HG02759 (cell line): ENCODE measurements around the gene ABCB8.
"Not testable (repeated sequence)": the region's sequence is repeated elsewhere in the genome, so short reads cannot be mapped to it uniquely, and the experiment has no call there.

ENCODE experiments used
- ATAC-seq: cut with Tn5 transposase; IDR thresholded peaks from one replicate; pipeline ENCODE4 v1.9.1; 2021; ENCODE audit warnings: mild to moderate bottlenecking, moderate library complexity; ENCODE audit not compliant: unreplicated experiment

ABCB8 gene

GRCh38 chr7:150997817-150998216 lies 30.4 kb upstream of the ABCB8 start:
- ATAC-seq: no peak

- ATAC-seq: no peak
Observed at GRCh38 chr7:150998341-150998740, 29.9 kb upstream of the ABCB8 start.

DNA sequence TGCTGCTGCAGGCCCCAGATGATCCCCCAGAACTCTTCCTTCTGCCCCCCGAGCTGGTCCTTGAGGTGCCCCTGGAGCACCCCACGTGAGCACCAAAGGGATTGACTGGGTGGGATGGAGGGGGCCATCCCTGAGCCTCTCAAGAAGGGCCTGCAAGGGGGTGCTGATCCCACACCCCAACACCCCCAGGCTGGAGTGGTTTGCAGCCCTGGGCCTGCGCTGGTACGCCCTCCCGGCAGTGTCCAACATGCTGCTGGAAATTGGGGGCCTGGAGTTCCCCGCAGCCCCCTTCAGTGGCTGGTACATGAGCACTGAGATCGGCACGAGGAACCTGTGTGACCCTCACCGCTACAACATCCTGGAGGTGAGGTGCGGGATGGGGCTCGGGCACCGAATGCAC lies 29.2 kb upstream of the ABCB8 start:
- no peak for ATAC-seq

- no peak for ATAC-seq
Observed at GRCh38 chr7:150999497-151000230, 28.6 kb upstream of the ABCB8 start.

GRCh38 chr7:151000897-151001495 lies 27.3 kb upstream of the ABCB8 start:
- ATAC-seq: no peak

DNA sequence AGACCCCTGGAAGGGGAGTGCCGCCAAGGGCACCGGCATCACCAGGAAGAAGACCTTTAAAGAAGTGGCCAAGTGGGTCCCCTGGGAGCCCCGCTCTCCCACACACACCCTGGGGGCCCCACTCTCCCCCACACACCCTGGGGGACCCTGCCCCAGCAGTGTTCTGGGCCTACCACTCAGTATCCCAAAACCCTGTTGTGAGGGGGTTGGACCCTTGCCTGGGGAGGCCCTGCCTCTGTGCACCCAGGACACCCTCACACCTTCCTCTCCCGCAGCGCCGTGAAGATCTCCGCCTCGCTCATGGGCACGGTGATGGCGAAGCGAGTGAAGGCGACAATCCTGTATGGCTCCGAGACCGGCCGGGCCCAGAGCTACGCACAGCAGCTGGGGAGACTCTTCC lies 26.7 kb upstream of the ABCB8 start:
- ATAC-seq: no peak

DNA sequence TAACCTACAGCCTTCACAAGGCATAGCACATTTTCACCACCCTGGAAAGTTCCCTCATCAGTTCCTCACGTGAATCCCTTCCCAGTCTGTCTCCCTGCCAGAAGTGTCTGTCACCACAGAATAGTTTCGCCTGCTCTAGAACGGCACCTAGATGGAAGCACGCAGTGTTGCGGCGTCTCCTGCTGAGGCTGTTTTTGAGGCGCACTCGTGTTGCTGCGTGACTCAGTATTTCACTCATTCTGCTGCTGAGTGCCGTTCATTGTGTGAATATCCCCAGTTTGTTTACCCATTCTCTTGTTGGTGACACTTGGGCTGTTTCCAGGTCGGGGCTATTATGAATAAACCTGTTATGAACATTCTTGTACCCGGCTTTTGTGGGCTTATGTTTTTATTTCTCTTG lies 24.7 kb upstream of the ABCB8 start:
- no peak for ATAC-seq

- no peak for ATAC-seq
Observed at GRCh38 chr7:151005566-151005965, 22.7 kb upstream of the ABCB8 start.

DNA sequence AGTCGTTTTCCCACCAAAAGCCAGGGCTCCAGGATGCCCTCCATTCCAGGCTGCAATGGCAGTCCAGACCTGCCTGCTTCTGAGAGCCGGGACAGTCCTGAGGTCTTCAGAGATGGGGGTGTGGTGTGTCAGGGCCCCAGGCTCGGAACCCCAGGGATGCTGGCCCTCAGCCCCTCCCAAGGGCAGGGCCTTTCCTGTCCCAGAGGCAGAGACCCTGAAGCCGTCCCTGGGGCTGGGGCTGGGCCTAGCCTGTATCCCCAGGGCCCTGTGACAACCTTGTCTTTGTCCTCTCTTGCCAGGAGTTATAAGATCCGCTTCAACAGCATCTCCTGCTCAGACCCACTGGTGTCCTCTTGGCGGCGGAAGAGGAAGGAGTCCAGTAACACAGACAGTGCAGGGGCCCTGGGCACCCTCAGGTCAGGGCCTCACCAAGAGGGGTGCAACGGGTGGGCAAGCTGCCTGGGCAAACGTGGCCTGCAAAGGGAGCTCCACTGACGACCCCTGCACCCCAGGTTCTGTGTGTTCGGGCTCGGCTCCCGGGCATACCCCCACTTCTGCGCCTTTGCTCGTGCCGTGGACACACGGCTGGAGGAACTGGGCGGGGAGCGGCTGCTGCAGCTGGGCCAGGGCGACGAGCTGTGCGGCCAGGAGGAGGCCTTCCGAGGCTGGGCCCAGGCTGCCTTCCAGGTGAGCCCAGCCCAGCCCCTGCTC lies 21.5 kb upstream of the ABCB8 start:
- no peak for ATAC-seq

DNA sequence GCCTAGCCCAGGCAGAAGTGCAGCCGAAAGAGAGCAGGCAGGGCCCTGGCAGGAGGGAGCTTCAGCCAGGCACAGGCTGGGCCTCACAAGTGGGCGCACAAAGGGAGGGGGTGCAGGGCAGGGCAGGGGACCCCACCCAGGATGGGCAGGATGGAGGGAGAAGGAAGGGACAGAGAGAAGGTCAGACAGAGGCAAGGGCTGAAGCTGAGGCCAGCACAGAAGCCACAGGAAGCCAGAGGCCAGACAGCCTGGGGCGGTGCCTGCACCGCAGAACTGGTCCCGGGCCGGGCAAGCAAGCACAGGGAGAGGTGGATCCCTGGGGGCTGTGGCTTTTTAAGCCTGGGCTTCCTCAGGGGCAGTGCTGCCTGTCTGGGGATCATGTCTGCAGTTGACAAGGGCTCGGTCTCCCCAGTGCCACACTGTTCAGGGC lies 20.8 kb upstream of the ABCB8 start:
- no peak for ATAC-seq

DNA sequence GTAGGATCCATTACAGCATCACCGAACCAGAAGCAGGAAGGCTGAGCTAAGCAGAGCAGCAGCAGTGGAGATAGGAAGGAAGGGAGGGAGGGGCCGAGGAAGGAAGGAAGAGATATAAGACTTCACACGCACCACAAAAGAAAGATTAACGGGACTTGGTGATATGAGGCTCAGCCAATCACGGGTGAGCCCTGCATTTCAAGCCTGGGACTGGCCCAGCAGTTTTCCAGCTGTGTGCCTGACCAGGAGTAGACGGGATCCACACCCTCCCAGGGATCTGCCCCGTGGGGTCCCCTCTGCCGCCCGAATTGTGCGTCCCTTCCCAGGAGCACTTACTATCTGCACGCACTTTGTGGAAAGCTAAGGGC lies 20.1 kb upstream of the ABCB8 start:
- no peak for ATAC-seq

- ATAC-seq: peak; percentile 81
Observed at GRCh38 chr7:151008511-151009323, 19.5 kb upstream of the ABCB8 start.

- no peak for ATAC-seq
Observed at GRCh38 chr7:151009327-151010036, 18.8 kb upstream of the ABCB8 start.

- no peak for ATAC-seq
Observed at GRCh38 chr7:151010037-151010306, 18.3 kb upstream of the ABCB8 start.

GRCh38 chr7:151010307-151011096 lies 17.7 kb upstream of the ABCB8 start:
- no peak for ATAC-seq

DNA sequence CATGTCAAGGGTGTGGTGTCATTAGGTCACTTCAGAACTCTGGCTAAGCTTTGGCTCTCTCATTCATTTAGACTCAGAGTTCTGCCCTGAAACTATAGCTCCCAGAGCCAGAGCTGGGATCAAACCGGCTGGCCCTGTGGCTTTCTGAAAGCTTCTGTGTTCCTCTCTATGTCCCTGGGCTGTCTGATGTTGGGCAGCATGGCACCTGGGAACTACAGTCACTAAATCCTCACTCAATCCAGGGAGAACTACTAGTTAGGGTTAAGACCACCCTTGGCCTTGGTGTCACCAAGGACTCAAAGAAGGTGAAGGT lies 17.2 kb upstream of the ABCB8 start:
- no peak for ATAC-seq

DNA sequence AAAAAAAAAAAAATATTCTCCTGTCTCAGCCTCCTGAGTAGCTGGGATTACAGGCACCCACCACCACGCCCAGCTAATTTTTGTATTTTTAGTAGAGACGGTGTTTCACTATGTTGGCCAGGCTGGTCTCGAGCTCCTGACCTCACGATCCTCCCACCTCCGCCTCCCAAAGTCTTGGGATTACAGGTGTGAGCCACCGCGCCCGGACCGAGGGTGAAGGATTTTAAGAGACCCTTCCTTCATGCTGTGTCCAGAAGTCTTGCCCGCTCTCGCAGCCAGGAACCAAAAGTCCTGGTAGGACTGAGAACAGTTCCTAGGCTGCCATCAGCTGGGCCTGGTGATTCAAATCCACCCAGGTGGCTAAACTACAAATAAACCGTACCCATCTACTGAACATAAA lies 16.6 kb upstream of the ABCB8 start:
- not testable (repeated sequence) for ATAC-seq

- ATAC-seq: no peak
Observed at GRCh38 chr7:151012031-151012692, 16.1 kb upstream of the ABCB8 start.

- no peak for ATAC-seq
Observed at GRCh38 chr7:151012911-151013347, 15.3 kb upstream of the ABCB8 start.

GRCh38 chr7:151013356-151013732 lies 14.9 kb upstream of the ABCB8 start:
- no peak for ATAC-seq
